ENCODE measurements around the gene IFT25. TPM values are rescaled to one million over a fixed set of nuclear protein-coding genes. Genes with fewer than 3 reads are reported as not detected.
A peak's percentile ranks its signal among the peaks of the same experiment; 100 is the strongest.

IFT25 gene
- total and polyA plus RNA-seq, 2 of the 13 experiments (the other 11 are each of a cell fraction or from before 2014, with no cell fraction given) = 19.7 to 48.0 TPM

DNA sequence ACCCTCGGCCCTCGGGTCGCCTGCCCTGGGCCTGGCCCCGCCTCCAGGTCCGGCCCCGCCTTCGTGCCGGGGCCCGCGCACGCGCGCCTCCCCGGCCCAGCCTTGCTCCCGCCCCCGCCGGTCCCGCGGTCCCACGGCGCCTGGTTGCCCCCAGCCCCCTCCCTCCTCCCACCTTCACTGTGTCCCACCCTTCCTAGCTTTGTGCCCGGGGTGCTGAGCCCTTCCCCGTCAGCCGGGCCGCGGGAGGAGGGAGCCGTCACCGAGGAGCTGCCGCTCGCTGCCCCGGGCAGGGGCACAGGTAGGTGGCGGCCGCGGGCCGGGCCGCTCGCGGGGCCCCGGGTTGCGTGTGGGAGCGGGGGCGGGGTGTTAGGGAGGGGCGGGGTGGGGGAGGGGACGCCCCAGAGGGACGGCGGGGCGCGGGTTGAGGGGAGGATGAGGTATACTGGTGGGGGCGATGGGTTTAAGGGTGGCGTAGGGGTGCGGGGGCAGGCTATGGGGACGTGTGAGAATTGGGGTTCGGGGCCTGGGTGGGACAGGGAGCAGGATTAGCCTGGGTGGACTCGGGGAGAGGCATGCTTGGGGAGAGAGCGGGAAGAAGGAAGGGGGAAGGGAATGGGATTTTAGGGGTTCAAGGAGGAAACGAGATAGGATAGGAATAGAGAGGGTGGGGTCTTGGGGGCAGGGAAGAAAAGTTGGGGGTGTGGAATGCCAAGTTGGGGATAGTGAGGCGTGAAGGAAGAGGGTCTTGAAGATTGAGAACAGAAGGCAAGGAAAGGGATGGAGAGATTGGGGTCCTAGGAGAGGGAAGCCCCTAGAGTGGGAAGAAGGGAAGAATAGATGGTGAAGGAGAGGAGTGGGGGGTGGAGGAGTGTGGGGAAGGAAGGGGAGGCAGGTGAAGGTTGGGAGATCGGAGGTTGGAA is 1.0 kb upstream of the IFT25 start, which contains the start of gene LRRC42 (continued):
- TF ChIP-seq ZNF770 (CRISPR knock-in tag; IDR thresholded peaks at IDR 0.05) = no peak
- TF ChIP-seq HMG20A (CRISPR knock-in tag; IDR thresholded peaks at IDR 0.05; ENCODE audit: borderline replicate concordance) = no peak
- TF ChIP-seq, protein P1, sequence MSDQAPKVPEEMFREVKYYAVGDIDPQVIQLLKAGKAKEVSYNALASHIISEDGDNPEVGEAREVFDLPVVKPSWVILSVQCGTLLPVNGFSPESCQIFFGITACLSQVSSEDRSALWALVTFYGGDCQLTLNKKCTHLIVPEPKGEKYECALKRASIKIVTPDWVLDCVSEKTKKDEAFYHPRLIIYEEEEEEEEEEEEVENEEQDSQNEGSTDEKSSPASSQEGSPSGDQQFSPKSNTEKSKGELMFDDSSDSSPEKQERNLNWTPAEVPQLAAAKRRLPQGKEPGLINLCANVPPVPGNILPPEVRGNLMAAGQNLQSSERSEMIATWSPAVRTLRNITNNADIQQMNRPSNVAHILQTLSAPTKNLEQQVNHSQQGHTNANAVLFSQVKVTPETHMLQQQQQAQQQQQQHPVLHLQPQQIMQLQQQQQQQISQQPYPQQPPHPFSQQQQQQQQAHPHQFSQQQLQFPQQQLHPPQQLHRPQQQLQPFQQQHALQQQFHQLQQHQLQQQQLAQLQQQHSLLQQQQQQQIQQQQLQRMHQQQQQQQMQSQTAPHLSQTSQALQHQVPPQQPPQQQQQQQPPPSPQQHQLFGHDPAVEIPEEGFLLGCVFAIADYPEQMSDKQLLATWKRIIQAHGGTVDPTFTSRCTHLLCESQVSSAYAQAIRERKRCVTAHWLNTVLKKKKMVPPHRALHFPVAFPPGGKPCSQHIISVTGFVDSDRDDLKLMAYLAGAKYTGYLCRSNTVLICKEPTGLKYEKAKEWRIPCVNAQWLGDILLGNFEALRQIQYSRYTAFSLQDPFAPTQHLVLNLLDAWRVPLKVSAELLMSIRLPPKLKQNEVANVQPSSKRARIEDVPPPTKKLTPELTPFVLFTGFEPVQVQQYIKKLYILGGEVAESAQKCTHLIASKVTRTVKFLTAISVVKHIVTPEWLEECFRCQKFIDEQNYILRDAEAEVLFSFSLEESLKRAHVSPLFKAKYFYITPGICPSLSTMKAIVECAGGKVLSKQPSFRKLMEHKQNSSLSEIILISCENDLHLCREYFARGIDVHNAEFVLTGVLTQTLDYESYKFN (CRISPR knock-in tag; conservative IDR thresholded peaks at IDR 0.05) = 0 out of 2 replicates have a peak, but pooled peaks have one; percentile 23
- no peak for TF ChIP-seq RELA (CRISPR knock-in tag; IDR thresholded peaks at IDR 0.05)
- TF ChIP-seq ZNF737 (CRISPR knock-in tag; IDR thresholded peaks at IDR 0.05; ENCODE audit: borderline replicate concordance) = no peak
- no peak for TF ChIP-seq ZNF577 (CRISPR knock-in tag; IDR thresholded peaks at IDR 0.05; ENCODE audit: borderline replicate concordance, low read depth)
- TF ChIP-seq ZNF432 (CRISPR knock-in tag; IDR thresholded peaks at IDR 0.05; ENCODE audit: borderline replicate concordance) = no peak
- TF ChIP-seq ZBTB8A (CRISPR knock-in tag; IDR thresholded peaks at IDR 0.05; ENCODE audit: borderline replicate concordance, low read depth) = no peak
- TF ChIP-seq KAT7 (CRISPR knock-in tag; IDR thresholded peaks at IDR 0.05; ENCODE audit: borderline replicate concordance) = no peak
- TF ChIP-seq ZC3H4 (CRISPR knock-in tag; IDR thresholded peaks at IDR 0.05; ENCODE audit: borderline replicate concordance) = no peak
- TF ChIP-seq ZNF317 (CRISPR knock-in tag; IDR thresholded peaks at IDR 0.05) = no peak
- TF ChIP-seq ZSCAN5A (CRISPR knock-in tag; IDR thresholded peaks at IDR 0.05; ENCODE audit: borderline replicate concordance) = 0 out of 2 replicates have a peak, but pooled peaks have one; percentile 54
- TF ChIP-seq ARNT2 (CRISPR knock-in tag; IDR thresholded peaks at IDR 0.05; ENCODE audit: low read depth) = no peak
- no peak for TF ChIP-seq PAX8 (CRISPR knock-in tag; IDR thresholded peaks at IDR 0.05; ENCODE audit: borderline replicate concordance)
- TF ChIP-seq HNF4A (CRISPR knock-in tag; IDR thresholded peaks at IDR 0.05) = no peak
- no peak for TF ChIP-seq ZNF253 (CRISPR knock-in tag; IDR thresholded peaks at IDR 0.05; ENCODE audit: borderline replicate concordance)
- no peak for TF ChIP-seq ZNF12 (CRISPR knock-in tag; IDR thresholded peaks at IDR 0.05)
- TF ChIP-seq, protein P2, sequence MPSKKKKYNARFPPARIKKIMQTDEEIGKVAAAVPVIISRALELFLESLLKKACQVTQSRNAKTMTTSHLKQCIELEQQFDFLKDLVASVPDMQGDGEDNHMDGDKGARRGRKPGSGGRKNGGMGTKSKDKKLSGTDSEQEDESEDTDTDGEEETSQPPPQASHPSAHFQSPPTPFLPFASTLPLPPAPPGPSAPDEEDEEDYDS (CRISPR knock-in tag; IDR thresholded peaks at IDR 0.05) = no peak
- no peak; the same call in 1 of the 2 replicates for TF ChIP-seq ZBTB14 (CRISPR knock-in tag; IDR thresholded peaks at IDR 0.05)

All from HepG2 (cell line).